Activated T-cell treated with anti-CD3 and anti-CD28 coated beads, Interleukin-2, amount 50 U/mL, for 4 hours (primary cell): ENCODE results near the gene NDUFS2. TPM values are rescaled to one million over a fixed set of nuclear protein-coding genes. Genes with fewer than 3 reads are reported as not detected.

Experiments
- ATAC-seq, 2 donors: fragments of 200-7000 bp; cut with Tn5 transposase; one replicate each; pipeline ENCODE4 v1.10.0; 2021
- DNase-seq: peaks from one replicate; pipeline ENCODE4 v3.0.0-alpha.2; 2020
- H3K27me3 Mint-ChIP-seq: one replicate; pipeline ENCODE4 v1.8.0; 2021; ENCODE audit warnings: low read depth, mixed read lengths
- H3K36me3 Mint-ChIP-seq: one replicate; pipeline ENCODE4 v1.8.0; 2022; ENCODE audit warnings: mixed read lengths; ENCODE audit not compliant: insufficient read depth
- H3K4me1 Mint-ChIP-seq: one replicate; pipeline ENCODE4 v1.8.0; 2021; ENCODE audit warnings: low read depth, mixed read lengths
- H3K4me3 Mint-ChIP-seq: one replicate; pipeline ENCODE4 v1.8.0; 2021; ENCODE audit warnings: mild to moderate bottlenecking, moderate library complexity, mixed read lengths
- H3K9me3 Mint-ChIP-seq: one replicate; pipeline ENCODE4 v1.8.0; 2021; ENCODE audit warnings: mixed read lengths
- total RNA-seq, 3 donors: library from RNA; stranded (reverse); gene quantifications; one replicate each; pipeline ENCODE4 v1.2.1, GENCODE V29; 2021

NDUFS2 gene
- total RNA-seq, result 10 to 100 TPM; 70.7 to 80.5 (median 73.2) TPM

DNA sequence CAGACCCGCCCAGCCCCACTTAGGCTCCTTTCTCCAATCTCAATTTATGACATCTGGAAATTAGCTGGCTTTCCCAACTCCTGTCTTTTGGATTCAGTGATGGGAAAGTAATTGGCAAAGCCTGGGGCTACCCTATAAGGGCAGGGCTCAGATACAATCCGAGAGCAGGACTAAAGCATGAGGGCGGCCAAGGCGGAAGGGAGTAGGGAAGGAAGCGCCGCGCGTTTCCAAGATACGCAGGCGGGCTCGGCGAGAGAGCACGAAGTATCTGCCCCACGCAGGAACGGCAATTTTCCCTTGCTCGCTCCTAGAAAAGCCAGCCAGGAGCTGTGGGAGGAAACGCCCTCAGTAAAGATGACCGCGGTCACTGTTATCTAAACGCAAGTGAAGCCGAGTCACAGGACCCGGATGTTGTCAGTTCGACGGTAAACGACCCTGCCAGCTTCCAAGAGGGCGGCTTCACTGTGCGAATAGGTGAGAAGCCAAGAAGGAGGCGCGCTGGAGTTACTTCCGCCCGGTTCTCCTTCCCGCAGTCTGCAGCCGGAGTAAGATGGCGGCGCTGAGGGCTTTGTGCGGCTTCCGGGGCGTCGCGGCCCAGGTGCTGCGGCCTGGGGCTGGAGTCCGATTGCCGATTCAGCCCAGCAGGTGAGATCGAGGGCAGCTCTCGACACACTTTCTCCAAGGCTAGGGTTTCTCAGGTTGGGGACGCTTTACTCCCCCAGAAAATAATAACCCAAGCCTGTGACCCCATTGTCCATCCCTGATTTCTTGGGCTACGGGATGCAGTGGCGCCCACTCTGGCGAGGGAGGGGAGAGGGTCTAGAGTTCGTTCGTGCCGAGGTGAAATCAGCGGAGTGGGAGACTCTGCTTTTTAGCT, at the start of gene NDUFS2:
NDUFS2 (plus strand) TSS at position 532 of the 877 bp plus-strand sequence; CDS start at position 551, 19 bp downstream.
- Mint-ChIP-seq H3K4me3 (peak within 1 kb of the TSS; percentile 94), H3K36me3 (peaks cover 18% of the 10 kb centered on the region), H3K27me3 (no peaks in the 10 kb centered on the region), H3K9me3 (no peaks in the 10 kb centered on the region), H3K4me1 (peaks cover 65% of the 10 kb centered on the region)
- ATAC-seq (peak; percentile 99), DNase-seq (peak; percentile 93)

DNA sequence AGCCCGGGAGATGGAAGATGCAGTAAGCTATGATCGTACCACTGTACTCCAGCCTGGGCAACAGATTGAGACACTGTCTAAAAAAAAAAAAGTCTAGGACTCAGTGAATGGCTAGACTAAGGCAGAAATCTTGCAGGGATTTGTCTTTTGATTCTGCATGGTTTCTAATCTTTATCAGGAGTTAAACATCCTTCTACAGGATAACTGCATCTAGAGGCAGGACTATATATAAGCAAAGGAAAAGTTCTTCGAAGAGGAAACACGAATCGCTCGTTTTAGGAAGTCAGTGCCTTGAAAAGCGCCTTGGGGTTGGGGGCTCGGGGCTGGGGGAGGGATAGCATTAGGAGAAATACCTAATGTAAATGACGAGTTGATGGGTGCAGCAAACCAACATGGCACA, 49.0 kb upstream of the NDUFS2 start:
- DNase-seq (no peak), ATAC-seq (no peak)
- Mint-ChIP-seq H3K9me3 (no peaks in the 10 kb centered on the region), H3K27me3 (no peaks in the 10 kb centered on the region), H3K4me3 (peak overlapping the region; percentile 95), H3K36me3 (peaks cover 10% of the 10 kb centered on the region), H3K4me1 (peaks cover 18% of the 10 kb centered on the region)

DNA sequence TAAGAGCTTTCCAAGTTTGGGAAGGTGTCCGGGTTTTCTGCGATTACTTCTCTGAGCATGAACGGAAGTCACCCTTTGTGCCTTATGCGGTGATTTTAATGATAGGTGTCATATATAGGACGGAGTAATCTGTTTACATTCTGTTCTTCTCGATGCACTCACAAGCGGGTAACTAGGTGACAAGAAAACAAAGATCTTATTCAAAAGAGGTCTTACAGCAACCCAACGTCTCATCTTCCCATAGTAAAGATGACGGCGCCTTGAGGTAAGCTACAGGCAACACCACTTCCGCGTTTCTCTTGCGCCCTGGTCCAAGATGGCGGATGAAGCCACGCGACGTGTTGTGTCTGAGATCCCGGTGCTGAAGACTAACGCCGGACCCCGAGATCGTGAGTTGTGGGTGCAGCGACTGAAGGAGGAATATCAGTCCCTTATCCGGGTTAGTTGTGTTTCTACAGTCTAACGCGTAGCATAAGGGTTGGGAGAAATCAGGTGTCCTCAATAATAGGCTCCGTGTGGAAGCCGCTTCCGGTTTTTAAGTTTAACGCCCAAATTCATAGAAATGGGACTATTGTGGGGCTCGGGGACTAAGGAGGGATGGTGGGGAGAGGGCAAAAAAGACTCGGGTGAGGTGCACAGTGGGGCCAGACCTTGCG, 48.4 kb upstream of the NDUFS2 start, which contains the start of gene UFC1:
UFC1 (plus strand) TSS at position 297 of the 656 bp plus-strand sequence; CDS start at position 317, 20 bp downstream.
- DNase-seq (peak; percentile 70), ATAC-seq (peak; percentile 97)
- no peaks in the 10 kb centered on the region for H3K9me3 Mint-ChIP-seq
- peaks cover 20% of the 10 kb centered on the region for H3K4me1 Mint-ChIP-seq
- H3K4me3 Mint-ChIP-seq, result peak within 1 kb of the TSS; percentile 95
- no peaks in the 10 kb centered on the region for H3K27me3 Mint-ChIP-seq
- H3K36me3 Mint-ChIP-seq, result peaks cover 10% of the 10 kb centered on the region

DNA sequence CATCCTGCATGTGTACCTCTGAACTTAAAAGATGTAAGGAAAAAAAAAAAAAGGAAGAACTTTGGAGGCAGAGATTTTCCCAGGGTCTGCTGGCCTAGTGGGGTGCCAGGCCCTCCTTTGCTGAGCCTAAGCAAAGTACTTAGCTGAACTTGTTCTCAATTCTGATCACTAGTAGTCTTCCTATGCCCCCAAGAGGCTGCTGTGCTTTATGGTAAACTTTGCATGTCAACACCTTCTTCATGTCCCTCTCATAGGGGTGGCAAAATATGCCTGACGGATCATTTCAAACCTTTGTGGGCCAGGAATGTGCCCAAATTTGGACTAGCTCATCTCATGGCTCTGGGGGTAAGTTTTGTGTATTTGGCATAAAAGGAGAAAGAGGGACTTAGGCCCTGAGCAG, 44.3 kb upstream of the NDUFS2 start:
- peaks cover 17% of the 10 kb centered on the region for H3K36me3 Mint-ChIP-seq
- H3K4me3 Mint-ChIP-seq, result no peak overlapping the region
- ATAC-seq, result no peak
- no peak for DNase-seq
- H3K9me3 Mint-ChIP-seq, result no peaks in the 10 kb centered on the region
- H3K4me1 Mint-ChIP-seq, result peaks cover 51% of the 10 kb centered on the region
- H3K27me3 Mint-ChIP-seq, result no peaks in the 10 kb centered on the region

DNA sequence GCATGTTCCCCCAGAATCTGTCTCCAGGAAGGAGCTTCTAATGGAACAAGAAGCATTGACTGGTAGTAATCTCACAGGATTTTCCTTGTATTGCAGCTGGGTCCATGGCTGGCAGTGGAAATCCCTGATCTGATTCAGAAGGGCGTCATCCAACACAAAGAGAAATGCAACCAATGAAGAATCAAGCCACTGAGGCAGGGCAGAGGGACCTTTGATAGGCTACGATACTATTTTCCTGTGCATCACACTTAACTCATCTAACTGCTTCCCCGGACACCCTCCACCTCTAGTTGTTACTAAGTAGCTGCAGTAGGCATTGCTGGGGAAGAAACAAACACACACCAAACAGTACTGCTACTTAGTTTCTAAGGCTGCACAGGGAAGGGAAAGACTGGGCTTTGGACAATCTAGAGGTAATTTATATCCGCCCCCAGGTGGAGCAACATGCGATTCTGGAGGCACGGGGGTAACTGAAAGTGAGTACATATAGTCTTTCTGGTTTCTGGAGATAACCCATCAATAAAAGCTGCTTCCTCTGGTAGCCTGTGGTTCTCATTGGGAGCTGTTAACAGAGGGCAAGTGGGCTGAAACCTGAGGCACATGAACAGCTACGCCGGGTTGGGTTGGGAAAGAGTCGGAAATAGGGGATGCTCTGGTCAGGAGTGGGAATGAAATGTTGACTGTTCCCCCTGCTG, 43.7 kb upstream of the NDUFS2 start:
- H3K4me1 Mint-ChIP-seq, result peaks cover 54% of the 10 kb centered on the region
- no peaks in the 10 kb centered on the region for H3K27me3 Mint-ChIP-seq
- no peak for DNase-seq
- no peak for ATAC-seq
- H3K9me3 Mint-ChIP-seq, result no peaks in the 10 kb centered on the region
- peaks cover 19% of the 10 kb centered on the region for H3K36me3 Mint-ChIP-seq
- H3K4me3 Mint-ChIP-seq, result peak overlapping the region; percentile 88

DNA sequence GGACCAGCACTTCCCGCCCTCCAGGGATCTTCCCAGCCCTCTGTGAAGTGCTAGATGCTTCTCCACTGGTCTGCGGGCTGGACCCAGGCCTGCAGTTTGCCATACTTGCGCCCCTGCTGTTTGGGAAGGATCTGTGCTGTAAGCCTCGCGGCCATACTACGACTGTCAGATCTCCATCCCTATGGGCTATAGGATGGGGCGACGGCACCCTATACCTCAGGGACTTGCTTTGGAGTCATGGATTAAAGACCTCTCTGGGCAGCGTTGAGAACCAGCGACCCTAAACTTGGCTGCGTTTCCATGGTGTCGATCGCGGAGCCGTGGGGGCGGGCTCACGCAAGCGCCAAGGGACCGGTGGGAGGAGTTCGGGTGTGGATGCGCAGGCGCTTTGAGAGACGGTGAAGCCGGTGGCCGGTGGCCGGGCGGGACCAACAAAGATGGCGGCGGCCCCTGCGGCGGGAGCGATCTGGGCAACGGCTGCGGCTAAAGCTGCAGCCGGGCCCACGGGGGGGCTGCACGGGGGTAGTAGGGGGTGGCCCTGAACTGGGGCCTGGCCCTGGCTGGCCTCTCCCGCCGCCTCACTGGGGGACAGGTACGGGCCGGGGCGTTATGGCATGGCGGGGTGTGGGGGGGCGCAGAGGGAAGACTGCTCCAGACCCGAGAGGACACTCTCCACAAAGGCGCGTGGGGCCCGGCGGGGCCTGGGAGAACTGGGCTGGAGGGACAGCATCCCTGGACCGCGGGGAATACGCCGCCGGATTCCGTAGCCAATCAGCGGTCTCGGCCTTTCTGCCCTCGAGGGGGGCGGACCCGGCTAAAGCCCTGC, 42.9 kb upstream of the NDUFS2 start, which contains the start of gene USP21:
USP21 (plus strand) TSS at position 414 of the 826 bp plus-strand sequence. CDS start 1,141 bp downstream, outside the sequence.
- Mint-ChIP-seq H3K9me3 (no peaks in the 10 kb centered on the region), H3K36me3 (peaks cover 24% of the 10 kb centered on the region)
- peak; percentile 95 to 96 for ATAC-seq

DNA sequence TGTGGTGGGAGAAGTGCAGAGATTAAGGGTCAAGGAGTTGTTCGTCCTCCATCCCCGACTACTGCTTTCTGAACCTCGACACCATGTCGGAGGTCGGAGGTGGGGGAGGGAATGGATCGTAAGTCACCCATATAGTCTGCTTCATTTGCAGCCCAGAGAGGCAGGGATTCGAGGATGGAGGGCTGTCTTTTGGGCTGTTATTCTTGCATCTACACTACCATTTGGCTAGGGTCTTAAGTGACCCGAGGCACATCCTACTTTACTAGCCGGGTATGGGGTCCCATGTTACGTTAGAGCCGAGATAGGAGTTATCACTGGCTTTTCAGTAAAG, 42.3 kb upstream of the NDUFS2 start:
- H3K27me3 Mint-ChIP-seq, result no peaks in the 10 kb centered on the region
- no peaks in the 10 kb centered on the region for H3K9me3 Mint-ChIP-seq
- H3K36me3 Mint-ChIP-seq, result peaks cover 25% of the 10 kb centered on the region
- H3K4me3 Mint-ChIP-seq, result peak overlapping the region; percentile 88
- ATAC-seq (no peak), DNase-seq (no peak)
- H3K4me1 Mint-ChIP-seq, result peaks cover 51% of the 10 kb centered on the region

More for the DNA sequence above, 42.9 kb upstream of the NDUFS2 start, which contains the start of gene USP21:
- Mint-ChIP-seq H3K4me3 (peak within 1 kb of the TSS; percentile 88), H3K27me3 (no peaks in the 10 kb centered on the region), H3K4me1 (peaks cover 53% of the 10 kb centered on the region)
- peak; percentile 89 for DNase-seq

DNA sequence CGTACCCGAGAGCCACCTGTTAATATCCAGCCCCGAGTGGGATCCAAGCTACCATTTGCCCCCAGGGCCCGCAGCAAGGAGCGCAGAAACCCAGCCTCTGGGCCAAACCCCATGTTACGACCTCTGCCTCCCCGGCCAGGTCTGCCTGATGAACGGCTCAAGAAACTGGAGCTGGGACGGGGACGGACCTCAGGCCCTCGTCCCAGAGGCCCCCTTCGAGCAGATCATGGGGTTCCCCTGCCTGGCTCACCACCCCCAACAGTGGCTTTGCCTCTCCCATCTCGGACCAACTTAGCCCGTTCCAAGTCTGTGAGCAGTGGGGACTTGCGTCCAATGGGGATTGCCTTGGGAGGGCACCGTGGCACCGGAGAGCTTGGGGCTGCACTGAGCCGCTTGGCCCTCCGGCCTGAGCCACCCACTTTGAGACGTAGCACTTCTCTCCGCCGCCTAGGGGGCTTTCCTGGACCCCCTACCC, 41.5 kb upstream of the NDUFS2 start:
- peak overlapping the region; percentile 88 for H3K4me3 Mint-ChIP-seq
- DNase-seq, result no peak
- no peaks in the 10 kb centered on the region for H3K27me3 Mint-ChIP-seq
- no peaks in the 10 kb centered on the region for H3K9me3 Mint-ChIP-seq
- peaks cover 50% of the 10 kb centered on the region for H3K4me1 Mint-ChIP-seq
- ATAC-seq, result no peak
- peaks cover 23% of the 10 kb centered on the region for H3K36me3 Mint-ChIP-seq

DNA sequence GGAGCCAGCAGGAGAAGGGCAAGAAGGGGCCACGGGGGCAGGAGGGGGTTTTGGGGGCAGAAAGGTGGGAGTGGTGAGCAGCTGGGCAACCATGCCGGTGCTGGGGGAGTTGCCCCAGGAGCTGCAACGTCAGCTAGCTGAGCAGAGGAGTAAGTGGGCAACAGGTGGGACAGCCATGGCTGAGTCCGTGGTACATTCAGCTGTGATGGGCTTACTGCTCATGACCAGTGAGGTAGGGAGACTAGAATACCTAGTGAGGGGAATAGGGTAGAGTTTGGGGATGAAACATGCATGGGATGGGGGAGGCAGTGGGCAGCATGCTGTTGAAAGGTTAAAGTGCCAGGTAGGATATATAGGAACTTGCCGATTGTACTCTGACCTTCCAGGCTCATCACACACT, 40.5 kb upstream of the NDUFS2 start:
- Mint-ChIP-seq H3K9me3 (no peaks in the 10 kb centered on the region), H3K27me3 (no peaks in the 10 kb centered on the region), H3K4me3 (peak overlapping the region; percentile 63), H3K36me3 (peaks cover 23% of the 10 kb centered on the region), H3K4me1 (peaks cover 55% of the 10 kb centered on the region)
- DNase-seq, result no peak
- no peak for ATAC-seq

DNA sequence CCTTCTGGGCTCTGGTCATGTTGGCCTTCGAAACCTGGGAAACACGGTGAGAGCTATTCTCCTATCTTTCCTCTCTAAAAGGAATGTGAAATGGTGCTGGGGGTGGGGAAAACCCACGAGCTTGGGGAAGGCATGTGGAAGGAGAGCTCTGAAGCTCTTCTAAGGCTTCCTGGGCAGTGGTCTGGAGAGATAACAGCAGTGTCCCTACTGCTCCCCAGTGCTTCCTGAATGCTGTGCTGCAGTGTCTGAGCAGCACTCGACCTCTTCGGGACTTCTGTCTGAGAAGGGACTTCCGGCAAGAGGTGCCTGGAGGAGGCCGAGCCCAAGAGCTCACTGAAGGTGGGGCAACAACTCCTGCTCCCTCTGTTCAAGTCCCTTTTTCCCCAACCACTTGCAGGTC, 40.1 kb upstream of the NDUFS2 start:
- peaks cover 58% of the 10 kb centered on the region for H3K4me1 Mint-ChIP-seq
- ATAC-seq (no peak), DNase-seq (no peak)
- H3K4me3 Mint-ChIP-seq, result no peak overlapping the region
- no peaks in the 10 kb centered on the region for H3K27me3 Mint-ChIP-seq
- H3K9me3 Mint-ChIP-seq, result no peaks in the 10 kb centered on the region
- peaks cover 21% of the 10 kb centered on the region for H3K36me3 Mint-ChIP-seq

DNA sequence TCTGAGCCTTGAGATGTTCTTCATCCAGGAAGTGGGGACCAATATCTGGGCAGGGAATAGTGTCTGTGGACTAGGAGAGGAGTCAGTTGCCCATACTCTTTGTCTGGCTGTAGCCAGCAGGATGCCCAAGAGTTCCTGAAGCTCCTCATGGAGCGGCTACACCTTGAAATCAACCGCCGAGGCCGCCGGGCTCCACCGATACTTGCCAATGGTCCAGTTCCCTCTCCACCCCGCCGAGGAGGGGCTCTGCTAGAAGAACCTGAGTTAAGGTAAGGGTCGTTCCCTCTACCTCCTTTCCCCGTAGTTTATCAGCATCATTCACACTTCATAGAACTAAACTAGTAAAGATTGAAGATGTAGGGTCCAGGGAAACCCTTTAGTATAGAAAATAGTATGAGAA, 39.4 kb upstream of the NDUFS2 start:
- Mint-ChIP-seq H3K4me3 (no peak overlapping the region), H3K4me1 (peaks cover 64% of the 10 kb centered on the region), H3K36me3 (peaks cover 16% of the 10 kb centered on the region), H3K27me3 (no peaks in the 10 kb centered on the region), H3K9me3 (no peaks in the 10 kb centered on the region)
- no peak for DNase-seq
- no peak for ATAC-seq

DNA sequence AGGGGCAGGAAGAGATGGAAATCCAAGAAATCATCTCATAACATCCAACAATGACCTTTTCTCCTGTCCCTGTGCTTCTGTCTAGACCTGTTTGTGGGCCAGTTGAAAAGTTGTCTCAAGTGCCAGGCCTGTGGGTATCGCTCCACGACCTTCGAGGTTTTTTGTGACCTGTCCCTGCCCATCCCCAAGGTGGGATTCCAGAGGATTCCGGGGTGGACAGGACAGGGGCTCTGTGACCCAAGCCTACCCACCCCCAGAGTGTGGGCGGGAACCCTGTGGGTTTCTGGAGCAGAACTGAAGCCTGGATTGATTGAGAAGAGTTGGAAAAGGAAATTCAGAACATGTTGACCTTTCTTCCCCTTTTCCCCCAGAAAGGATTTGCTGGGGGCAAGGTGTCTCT, 38.4 kb upstream of the NDUFS2 start:
- H3K9me3 Mint-ChIP-seq, result no peaks in the 10 kb centered on the region

DNA sequence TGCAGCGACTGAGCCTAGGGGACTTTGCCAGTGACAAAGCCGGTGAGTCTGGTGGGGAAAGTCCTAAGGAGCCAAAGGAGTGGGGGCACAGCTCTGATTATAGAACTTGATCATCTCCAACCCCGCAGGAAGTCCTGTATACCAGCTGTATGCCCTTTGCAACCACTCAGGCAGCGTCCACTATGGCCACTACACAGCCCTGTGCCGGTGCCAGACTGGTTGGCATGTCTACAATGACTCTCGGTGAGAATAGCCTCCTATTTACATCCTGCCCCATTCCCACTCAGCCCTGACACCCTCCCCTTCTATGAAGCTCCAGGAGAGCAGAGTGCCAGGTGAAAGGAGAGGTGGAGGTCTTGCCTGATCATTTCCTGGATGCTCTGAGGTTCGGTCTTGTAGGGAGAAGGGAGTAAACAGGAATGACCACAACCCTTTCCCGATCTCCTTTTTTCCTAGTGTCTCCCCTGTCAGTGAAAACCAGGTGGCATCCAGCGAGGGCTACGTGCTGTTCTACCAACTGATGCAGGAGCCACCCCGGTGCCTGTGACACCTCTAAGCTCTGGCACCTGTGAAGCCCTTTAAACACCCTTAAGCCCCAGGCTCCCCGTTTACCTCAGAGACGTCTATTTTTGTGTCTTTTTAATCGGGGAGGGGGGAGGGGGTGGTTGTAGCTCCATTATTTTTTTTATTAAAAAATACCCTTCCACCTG, 37.1 kb upstream of the NDUFS2 start:
- no peak for DNase-seq
- Mint-ChIP-seq H3K27me3 (no peaks in the 10 kb centered on the region), H3K4me3 (peak overlapping the region; percentile 21), H3K4me1 (peaks cover 59% of the 10 kb centered on the region), H3K36me3 (peaks cover 26% of the 10 kb centered on the region), H3K9me3 (no peaks in the 10 kb centered on the region)
- no peak for ATAC-seq

More for the DNA sequence above, 38.4 kb upstream of the NDUFS2 start:
- Mint-ChIP-seq H3K27me3 (no peaks in the 10 kb centered on the region), H3K4me1 (peaks cover 68% of the 10 kb centered on the region), H3K36me3 (peaks cover 20% of the 10 kb centered on the region), H3K4me3 (no peak overlapping the region)
- ATAC-seq, result no peak
- no peak for DNase-seq
